ENCODE measurements around the gene SNRPE. TPM values are rescaled to one million over a fixed set of nuclear protein-coding genes. Genes with fewer than 3 reads are reported as not detected.
"Not testable (repeated sequence)": the region's sequence is repeated elsewhere in the genome, so short reads cannot be mapped to it uniquely, and the experiment has no call there.

The SNRPE gene
- 150 TPM for polyA plus RNA-seq (2013, experiment 1 of 2; ENCODE audit: insufficient read length)
- 151 TPM for polyA plus RNA-seq (2013, experiment 2 of 2; ENCODE audit: insufficient read length)

GRCh38 chr1:203861379-203862184 is at the start of gene SNRPE:
TSS of gene SNRPE (plus strand) at chr1:203861599. CDS start at chr1:203861660, 61 bp downstream.
- DNase-seq: peak; percentile 99

GRCh38 chr1:203813581-203814341 is 47.6 kb upstream of the SNRPE start:
- DNase-seq: no peak

GRCh38 chr1:203818399-203818798 is 43.0 kb upstream of the SNRPE start:
- no peak for DNase-seq

- peak; percentile 51 for DNase-seq
Measured at GRCh38 chr1:203823306-203823705, 38.1 kb upstream of the SNRPE start.

GRCh38 chr1:203826175-203826574 is 35.2 kb upstream of the SNRPE start:
- no peak for DNase-seq

- peak; percentile 14 for DNase-seq
Measured at GRCh38 chr1:203828002-203828401, 33.4 kb upstream of the SNRPE start.

GRCh38 chr1:203828503-203828902 is 32.9 kb upstream of the SNRPE start:
- no peak for DNase-seq

GRCh38 chr1:203829247-203829646 is 32.2 kb upstream of the SNRPE start:
- not testable (repeated sequence) for DNase-seq

- DNase-seq: no peak
Measured at GRCh38 chr1:203835476-203835875, 25.9 kb upstream of the SNRPE start.

- DNase-seq: peak; percentile 90
Measured at GRCh38 chr1:203839081-203839480, 22.3 kb upstream of the SNRPE start.

- DNase-seq: no peak
Measured at GRCh38 chr1:203840208-203840808, 21.1 kb upstream of the SNRPE start.

GRCh38 chr1:203842559-203842876 is 18.9 kb upstream of the SNRPE start:
- no peak for DNase-seq

- no peak for DNase-seq
Measured at GRCh38 chr1:203843435-203843834, 18.0 kb upstream of the SNRPE start.

GRCh38 chr1:203853112-203853511 is 8.3 kb upstream of the SNRPE start:
- DNase-seq: not testable (repeated sequence)

- peak; percentile 92 for DNase-seq
Measured at GRCh38 chr1:203858055-203858454, 3.3 kb upstream of the SNRPE start.

- DNase-seq: no peak
Measured at GRCh38 chr1:203858975-203859374, 2.4 kb upstream of the SNRPE start.

- peak; percentile 47 for DNase-seq
Measured at GRCh38 chr1:203860396-203861025, 888 bp upstream of the SNRPE start.

- no peak for DNase-seq
Measured at GRCh38 chr1:203867802-203868201, 6.4 kb downstream of the SNRPE start.

- DNase-seq: no peak
Measured at GRCh38 chr1:203870245-203870644, 8.8 kb downstream of the SNRPE start.

- DNase-seq: peak; percentile 78
Measured at GRCh38 chr1:203871114-203871880, 9.9 kb downstream of the SNRPE start.

- DNase-seq: no peak
Measured at GRCh38 chr1:203873094-203873493, 11.7 kb downstream of the SNRPE start.

GRCh38 chr1:203878422-203878821 is 17.0 kb downstream of the SNRPE start:
- DNase-seq: no peak

Measured in fibroblast of skin of scalp (primary cell).